GM12801 (cell line): ENCODE measurements around the gene DIO2.

ENCODE experiments used
- TF ChIP-seq, protein P1 (sequence below): IDR thresholded peaks from one replicate; pipeline ENCODE4 v1.5.1; 2011; ENCODE audit warnings: control low read depth; ENCODE audit not compliant: insufficient read length; ENCODE audit errors: extremely low read depth

DIO2 gene

DNA sequence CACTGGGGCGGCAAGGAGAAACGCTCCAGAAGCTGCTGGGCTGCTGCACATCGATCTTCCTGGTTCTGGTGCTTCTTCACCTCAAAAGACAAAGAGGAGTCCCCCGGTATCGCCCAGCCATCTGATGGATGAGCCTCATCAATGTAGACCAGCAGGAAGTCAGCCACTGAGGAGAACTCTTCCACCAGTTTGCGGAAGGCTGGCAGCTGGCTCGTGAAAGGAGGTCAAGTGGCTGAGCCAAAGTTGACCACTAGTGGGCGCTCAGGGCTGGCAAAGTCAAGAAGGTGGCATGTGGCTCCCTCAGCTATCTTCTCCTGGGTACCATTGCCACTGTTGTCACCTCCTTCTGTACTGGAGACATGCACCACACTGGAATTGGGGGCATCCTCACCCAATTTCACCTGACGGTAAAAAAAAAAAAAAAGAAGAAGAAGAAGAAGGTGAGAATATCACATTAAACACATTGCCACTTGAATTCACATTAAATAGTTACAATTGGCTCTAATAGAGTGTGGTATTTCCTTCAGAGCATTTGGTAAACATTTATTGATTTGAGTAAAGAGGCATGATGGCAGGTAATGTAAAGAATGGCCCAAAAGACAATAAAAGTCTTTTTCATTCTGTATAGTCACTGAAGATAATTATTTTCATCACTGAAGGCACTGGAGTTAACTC lies 8.3 kb downstream of the DIO2 start:
- TF ChIP-seq, protein P1, sequence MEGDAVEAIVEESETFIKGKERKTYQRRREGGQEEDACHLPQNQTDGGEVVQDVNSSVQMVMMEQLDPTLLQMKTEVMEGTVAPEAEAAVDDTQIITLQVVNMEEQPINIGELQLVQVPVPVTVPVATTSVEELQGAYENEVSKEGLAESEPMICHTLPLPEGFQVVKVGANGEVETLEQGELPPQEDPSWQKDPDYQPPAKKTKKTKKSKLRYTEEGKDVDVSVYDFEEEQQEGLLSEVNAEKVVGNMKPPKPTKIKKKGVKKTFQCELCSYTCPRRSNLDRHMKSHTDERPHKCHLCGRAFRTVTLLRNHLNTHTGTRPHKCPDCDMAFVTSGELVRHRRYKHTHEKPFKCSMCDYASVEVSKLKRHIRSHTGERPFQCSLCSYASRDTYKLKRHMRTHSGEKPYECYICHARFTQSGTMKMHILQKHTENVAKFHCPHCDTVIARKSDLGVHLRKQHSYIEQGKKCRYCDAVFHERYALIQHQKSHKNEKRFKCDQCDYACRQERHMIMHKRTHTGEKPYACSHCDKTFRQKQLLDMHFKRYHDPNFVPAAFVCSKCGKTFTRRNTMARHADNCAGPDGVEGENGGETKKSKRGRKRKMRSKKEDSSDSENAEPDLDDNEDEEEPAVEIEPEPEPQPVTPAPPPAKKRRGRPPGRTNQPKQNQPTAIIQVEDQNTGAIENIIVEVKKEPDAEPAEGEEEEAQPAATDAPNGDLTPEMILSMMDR, result no peak

DNA sequence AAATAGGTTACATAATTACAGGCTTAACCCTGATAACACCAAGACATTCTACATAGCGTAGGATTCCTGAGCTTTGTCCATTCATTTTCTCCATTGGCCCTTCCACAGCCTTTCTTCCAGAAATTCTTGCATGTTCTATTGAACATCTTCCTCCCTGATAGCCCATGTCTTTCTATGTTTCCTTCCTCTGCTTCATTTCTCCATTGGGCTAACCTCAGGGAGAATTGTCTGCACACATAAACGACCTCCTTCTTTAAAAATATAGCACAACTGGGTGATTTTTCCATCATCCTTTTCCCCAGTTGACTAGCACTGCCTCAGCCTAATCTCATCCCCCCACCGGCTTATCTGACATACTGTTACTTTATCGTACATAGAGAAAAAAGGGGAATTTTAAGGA lies 11.2 kb downstream of the DIO2 start:
- TF ChIP-seq, protein P1, result no peak

GRCh38 chr14:80188571-80188970 lies 22.7 kb downstream of the DIO2 start:
- TF ChIP-seq, protein P1, result no peak

GRCh38 chr14:80186301-80186800 lies 25.0 kb downstream of the DIO2 start:
- TF ChIP-seq, protein P1, result no peak

GRCh38 chr14:80176893-80177292 lies 34.4 kb downstream of the DIO2 start:
- TF ChIP-seq, protein P1, result no peak

DNA sequence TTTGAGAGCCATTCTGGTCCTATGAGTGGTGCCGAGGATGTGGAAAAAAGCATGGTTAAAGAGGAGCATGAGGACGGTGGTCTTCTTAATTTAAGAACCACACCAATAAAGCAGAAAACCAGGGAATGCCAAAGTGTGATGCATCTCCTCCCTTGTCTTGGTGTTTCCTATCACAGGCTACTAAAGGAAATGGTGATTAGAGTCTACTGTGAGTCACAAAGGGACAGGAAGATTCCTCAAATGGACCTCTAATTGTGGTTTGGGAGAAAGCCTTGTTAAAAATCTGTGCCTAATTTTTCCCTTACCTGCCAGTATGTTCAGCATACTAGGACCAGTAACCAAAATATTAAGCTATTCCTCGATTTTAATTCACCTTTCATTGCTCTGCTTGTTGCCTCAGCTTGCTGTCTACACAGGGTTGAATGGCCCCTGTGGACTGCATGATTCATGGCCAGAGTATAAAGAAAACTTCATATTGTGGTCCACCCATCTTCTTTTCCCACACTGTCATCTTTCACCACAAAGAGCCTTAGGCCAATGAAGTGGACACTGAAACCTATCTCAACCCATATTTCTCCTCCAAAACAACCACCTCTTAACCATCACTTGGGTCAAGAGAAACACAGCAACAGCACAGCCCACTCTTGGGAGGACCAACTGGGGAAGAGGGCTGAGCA lies 38.8 kb downstream of the DIO2 start:
- TF ChIP-seq, protein P1, result no peak

- TF ChIP-seq, protein P1, result no peak
These were observed 43.4 kb downstream of the DIO2 start for GRCh38 chr14:80167793-80168448.
